Femur (tissue), 1 donor: ENCODE data around the gene IDH3G.
A peak's percentile ranks its signal among the peaks of the same experiment; 100 is the strongest.
"Not testable (repeated sequence)": the region's sequence is repeated elsewhere in the genome, so short reads cannot be mapped to it uniquely, and the experiment has no call there.

Experiments used
- DNase-seq: peaks from one replicate; pipeline ENCODE4 v3.0.0-alpha.2; 2017

Gene IDH3G

DNA sequence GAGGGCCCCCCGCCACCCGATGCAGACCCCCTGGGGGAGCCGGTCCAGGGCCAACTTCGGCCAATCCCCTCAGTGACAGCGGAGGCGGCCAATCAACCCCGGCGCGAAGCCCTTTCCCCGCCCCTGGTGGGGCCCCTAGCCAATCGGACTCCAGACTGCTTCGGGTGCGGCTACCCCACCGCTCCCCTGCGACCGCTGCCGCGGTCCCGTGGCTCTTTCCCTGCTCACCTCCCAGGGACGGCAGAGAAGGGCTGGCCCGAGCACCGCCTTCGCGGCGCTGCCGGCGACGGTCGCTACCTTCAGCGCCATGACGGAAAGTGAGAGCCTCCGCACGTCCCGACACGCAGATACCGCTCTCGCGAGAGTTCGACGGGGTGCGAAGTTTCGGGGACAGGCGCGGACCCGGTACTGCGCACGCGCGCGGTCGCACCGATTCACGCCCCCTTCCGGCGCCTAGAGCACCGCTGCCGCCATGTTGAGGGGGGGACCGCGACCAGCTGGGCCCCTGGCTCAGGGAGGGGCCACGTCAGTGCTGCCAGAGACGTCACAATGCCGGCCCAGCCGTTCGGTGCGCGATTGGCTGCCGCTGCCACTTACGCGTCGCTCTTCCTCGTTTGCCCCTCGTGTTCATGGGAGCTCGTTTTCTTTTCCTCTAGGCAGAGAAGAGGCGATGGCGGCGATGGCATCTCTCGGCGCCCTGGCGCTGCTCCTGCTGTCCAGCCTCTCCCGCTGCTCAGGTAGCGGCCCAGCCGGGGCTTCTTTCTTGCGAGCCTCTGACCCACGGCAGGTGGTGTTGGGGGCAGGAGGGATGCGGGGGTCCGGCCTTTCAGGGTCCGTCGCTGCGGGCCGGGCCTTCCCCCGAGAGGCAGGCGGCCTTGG lies at the start of gene IDH3G, which contains the start of gene SSR4:
Gene IDH3G (minus strand): TSS at position 358 of the 879 bp plus-strand sequence. CDS start 49 bp downstream, at position 309.
Gene SSR4 (plus strand): TSS at position 651 of the 879 bp plus-strand sequence. CDS start 20 bp downstream, at position 671.
- peak; percentile 97 for DNase-seq

DNA sequence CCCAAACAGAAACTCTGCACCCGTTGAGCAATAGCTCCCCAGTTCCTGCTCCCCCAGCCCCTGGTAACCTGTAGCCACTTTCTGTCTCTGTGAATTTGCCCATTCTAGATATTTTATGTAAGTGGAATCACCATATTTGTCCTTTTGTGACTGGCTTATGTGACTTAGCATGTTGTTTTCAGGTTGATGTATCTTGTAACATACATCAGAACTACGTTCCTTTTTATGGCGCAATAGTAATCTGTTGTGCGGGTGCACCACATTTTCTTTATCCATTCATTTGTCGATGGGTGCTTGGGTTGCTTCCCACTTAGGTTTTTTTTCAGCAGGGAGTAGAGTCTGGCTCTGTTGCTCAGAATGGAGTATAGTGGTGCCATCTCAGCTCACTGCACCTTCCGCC lies 42.7 kb upstream of the IDH3G start:
- no peak for DNase-seq

DNA sequence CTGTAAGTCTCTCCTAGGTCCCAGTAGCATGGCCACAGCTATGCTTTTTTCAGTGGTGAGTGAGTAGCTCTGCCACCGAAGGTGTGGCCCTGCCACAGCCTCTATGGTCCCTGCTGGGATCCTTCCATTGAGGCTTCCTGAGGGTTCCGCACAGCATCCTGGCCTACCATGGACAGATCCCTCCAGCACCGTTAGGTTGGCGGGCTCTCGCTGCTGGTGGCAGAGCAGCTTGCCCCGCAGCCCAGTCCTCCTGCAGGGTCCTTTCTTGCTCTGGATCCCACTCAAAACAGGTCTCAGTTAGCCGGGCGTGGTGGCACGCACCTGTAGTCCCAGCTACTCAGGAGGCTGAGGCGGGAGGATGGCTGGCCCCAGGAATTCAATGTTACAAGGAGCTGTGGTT lies 38.6 kb upstream of the IDH3G start:
- no peak for DNase-seq

DNA sequence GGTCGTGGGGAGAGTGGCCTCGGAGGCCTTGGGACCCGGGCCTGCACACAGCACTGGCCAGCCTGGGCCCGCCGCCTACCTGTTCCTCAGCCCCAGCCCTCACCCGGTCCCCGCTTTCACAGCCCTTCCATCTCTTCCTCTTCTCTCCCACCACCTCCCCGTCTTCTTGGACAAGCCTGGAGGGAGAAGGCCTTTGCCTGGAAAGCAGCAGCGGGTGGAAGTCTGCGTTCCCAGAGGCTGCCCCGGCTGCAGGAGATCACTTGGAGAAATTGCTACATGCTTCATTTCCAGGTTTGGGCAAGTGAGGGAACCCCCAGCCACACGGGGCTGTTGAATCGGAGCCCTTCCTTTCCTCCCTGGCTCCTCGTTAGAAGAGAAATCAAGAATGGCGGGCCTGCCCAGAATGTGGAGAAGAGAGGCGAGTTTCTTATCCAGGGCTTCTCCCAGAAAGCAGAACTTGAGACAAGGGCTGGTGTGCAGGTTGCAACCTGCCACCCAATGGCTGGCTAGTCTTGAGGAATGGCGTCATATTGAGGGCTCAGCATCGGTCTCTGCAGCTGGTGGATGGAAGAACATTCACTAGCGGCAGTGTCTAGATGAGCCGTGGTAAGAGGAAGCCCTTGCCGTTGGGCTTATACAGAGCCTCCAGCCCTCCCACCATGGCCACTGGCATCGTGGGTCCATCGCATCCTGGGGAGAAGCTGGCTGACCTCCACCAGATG lies 37.4 kb upstream of the IDH3G start:
- DNase-seq, result no peak

DNA sequence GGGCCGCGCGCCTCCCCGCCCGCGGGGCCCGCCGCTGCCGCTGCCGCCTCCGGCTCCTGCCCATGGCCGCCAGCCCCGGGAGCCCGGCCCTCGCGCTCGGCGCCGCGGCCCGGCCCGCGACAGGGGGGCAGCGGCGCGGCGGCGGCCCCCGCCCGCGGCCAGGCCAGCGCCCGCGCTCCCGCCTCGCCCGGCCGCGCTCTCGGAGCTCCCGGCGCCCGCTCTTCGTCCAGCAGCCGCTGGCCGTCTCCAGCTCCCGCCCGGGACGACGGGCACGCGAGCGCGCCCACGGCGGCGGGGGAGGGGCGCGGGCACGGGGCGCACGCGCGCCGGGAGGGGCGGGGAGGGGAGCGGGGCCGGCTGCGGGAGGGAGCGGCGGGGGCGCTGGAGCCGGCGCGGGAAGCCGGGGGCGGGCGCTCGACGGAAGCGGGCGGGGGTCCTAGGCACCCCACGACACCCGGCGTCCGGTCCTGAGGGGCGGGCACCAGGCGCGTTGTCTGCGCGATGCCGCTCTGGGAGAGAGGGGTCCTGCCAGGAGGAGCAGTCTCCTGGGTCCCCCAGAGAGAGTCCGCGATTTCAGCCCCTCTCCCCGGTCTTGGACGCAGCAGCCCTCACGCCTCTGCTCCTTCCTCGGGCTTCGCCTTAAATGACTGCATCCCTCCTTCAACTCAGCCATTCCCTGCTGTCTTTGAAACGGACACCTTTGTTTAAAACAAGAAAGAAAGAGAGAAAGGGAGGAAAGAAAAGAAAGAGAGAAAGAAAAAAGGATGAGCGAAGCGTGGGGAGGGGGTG lies 36.7 kb upstream of the IDH3G start:
- no peak for DNase-seq

DNA sequence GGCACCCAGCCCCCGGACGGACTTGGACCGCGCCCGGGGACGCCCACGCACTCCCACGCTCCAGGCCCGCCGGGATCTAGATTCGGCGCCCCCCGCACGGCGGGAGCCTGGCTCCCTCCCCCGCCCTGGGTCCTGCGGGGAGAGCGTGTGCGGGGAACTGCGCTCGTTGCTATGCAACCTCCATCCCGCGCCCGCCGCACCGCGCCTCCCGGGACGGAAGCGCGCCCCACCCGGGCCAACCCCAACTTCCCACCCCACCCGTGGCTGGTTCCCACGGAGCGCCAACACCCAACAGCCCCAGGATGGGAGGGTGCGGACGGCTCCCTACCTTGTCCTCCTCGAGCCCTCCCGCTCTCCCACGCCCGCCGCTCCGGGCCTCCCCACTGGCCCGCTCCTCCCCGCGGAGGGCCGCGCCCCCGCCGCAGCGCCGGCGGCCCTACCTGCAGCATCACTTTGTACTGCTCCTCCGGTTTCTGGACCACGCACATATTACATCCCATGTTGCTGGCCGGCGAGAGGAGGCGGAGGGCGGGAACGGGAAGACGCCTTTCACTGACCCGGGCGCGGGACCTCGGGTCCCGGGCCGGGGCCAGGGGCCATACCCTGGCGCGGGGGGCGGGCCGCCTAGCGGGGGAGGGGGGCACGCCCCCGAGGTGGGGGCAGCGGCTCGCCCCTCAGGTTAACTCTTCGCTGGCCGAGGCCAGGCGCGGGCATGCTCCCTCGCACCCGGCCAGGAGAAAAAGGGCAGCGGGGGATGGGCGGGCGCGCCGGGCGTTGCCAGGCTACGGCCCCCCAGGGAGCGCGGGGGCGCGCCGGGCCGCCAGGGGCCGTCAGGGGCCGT lies 35.8 kb upstream of the IDH3G start, which contains the start of gene PDZD4:
Gene PDZD4 (minus strand): TSS at position 746 of the 841 bp plus-strand sequence. CDS start 246 bp downstream, at position 500.
- DNase-seq, result no peak

DNA sequence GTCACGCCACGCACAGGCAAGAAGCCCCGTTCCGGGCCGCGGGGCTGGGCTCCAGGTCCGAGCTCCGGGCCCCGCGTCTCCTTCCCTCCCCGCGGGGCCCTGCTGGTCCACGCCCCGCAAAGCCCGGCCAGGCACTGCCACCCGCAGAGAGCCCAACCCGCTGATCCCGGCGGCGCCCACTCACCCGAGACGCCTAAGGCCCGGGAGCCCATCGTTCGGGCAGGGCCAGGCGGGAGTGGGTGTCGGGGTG lies 35.3 kb upstream of the IDH3G start:
- no peak for DNase-seq

DNA sequence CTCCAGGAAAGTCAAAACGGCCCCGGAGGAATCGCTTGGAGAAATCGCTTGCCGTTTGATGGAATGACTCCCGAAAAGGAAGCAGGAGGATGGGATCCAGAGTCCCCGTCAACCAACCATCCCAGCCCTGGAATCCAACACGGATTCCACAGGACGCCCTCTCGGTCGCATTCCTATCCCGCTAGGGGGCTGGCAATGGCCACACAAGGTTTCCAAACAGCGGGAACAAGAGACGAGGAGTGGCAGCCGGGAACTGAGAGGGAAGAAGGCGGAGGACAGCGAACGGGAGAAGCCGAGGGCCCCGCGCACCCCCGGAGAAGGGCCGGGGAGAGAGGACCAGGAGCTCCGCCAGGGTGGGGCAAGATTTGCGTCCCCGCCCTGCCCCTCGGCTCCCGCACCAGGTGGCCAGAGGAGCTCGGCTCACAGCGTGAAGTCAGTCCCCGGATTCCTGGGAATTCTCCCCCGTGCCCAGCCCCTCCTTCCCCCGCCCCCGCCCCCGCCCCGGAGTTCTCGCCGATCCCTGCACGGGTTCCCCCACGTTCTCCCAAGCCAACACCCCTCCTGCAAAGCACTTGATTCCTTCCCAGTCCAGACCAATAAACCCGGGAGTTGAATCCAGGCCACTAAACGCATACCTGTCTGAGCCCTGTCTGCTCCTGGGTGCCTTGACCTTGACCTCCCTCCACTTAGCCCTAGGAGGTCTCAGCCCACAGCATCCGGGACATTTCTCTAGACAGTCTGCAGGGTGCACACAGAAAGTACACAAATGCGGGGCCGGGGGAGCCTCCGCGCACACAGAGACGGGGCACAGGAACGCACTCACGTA lies 34.8 kb upstream of the IDH3G start:
- DNase-seq, result no peak

DNA sequence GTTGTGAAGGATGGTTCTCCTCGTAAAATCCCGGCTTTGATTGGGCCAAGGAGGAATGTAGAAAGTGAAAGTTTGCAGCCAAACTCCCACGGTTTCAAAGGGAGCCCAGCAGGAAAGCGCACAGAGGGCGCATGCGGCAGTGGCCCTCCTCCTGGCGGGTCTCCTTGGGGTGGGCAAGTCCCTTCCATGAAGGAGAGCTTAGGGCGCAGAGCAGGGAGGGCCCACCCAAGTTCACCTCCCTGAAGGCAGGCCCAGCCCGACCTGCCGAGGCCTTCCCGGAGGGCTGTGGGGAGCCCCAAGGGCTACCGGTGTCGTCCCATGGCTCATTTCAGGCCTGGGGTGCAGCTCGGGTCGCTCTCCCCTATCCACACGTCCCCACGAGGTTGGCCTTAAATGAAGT lies 34.1 kb upstream of the IDH3G start:
- no peak for DNase-seq

DNA sequence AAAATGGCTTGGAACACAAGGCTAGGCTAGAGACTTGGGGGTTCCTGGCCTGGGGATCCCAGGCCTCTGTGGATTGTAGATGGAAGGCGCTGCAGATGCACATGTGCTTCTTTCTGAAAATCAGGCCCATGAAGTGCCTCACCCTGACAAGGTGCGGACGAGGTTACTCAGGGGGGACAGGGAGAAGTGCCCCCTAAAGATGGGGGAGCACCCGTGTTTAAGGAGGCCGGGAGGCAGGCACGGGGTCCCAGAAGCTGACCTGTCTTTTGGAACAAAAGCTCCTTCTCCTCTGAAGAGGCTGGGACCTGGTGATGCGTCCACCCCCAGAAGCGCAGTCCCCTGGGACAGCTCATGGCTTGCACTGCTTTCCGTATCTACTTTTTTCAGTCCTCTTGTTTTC lies 33.7 kb upstream of the IDH3G start:
- DNase-seq, result no peak

DNA sequence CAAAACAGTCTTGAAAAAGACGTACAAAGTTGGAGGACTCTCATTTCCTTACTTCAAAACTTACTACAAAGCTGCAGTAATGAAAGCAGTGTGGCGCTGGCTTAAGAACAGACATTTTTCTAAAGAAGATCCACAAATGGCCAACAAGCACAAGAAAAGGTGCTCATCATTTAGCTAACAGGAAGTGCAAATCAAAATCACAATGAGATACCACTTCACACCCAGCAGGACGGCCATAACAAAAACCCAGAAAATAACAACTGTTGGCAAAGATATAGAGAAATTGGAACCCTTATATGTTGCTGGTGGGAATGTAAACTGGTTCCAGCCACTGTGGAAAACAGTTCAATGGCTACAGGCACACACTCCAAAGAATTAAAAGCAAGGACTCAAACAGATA lies 32.8 kb upstream of the IDH3G start:
- DNase-seq, result no peak

DNA sequence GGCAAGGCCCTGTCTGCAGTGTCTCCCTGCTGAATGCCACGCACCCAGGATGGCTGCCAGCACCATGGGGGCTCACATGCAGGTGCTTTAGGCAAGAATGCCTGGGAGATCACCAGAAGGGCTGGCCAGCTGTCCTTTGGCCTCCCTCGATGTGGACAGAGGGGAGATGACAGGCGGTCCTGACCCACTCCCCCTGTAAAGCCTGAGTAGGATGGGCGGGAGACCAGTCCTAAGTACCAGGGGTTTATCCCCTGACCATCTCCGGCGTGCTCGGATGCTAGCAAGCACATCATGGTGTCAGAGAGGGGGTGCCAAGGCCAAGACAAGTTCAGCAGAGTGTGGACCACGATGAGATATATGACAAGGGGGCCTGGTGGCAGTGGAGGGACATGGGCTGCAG lies 30.9 kb upstream of the IDH3G start:
- no peak for DNase-seq

DNA sequence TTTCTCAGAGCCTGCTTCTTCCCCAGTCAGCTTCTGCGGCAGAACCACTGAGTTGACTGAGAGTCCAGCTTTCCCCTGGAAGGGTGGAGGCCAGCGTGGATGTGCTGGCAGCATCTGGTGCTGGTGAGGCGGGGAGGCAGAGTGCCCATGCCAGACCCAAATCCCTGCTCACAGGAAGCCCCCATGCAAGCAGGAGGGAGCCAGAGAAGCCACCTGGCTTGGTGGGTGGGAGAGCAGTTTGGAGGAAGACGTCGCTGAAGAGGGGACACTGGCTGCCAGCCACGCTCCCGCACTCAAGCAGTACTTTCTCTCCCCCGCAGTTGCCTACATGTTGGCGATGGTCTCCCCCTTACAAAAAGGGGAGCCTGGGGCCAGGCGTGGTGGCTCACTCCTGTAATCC lies 30.2 kb upstream of the IDH3G start:
- DNase-seq, result no peak

DNA sequence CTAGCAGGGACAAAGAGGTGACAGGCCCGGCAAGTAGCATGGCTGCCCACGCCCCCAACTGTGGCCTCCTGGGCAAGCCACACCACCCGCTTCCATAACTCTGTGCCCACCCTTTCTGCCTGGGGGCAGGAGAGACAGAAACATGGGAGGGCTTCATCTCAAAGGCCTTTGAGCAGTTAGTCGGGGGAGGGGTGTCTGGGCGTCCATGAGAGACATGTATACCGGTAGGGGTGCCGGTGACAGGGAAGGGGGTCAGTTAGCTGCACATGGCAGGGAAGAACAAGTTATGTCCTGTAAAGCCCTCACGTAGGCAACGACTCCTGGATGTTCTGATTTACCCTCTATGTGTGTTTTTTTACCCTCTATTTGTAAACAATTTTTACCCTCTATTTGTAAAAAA lies 26.9 kb upstream of the IDH3G start:
- no peak for DNase-seq

DNA sequence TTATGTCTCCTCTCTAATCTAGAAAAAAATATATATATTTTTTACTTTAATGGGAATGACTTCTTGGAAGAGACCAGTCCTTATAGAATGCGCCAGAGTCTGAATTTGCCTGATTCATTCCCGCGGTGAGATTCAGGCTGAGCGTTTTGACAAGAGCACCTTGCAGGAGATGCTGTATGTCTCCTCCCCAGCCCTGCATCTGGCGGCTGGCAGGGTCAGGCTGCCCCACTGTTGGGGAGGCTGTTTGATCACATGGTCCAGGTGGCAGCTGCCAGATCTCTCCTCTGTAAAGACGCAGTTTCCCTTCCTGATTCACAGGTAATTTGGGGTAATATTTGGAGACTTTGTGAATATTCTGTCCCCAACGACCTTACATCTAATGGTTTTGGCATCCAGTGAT lies 26.4 kb upstream of the IDH3G start:
- DNase-seq, result no peak

DNA sequence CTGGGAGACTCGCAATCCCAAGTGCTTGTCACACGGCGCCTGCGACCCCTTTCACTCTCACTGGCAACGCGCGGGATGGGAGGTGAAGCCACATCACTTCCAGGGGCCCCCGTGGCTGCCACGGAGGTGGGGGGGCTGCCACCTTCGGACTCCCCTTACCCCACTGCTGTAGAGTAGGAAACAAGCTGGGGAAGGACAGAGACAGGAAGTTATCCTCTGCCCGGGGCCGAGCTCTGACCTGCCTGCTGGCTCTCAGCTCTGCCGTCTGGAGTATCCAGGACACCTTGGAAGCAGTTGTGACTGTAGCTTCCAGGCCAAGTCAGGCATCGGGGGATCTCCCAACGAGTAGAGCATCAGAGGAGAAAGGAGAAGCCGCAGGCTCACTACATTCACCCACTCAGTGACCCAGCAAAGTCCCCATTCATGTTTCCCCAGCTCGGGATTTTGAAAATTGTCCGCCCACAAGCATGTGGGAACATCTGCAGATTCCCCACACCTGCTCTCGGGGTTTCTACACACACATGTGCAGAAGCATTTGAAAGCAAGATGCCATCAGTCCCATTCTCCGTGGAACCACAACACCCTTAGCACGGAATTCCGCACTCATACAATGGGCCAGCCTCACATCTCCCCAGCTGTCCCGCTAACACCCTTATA lies 25.3 kb upstream of the IDH3G start:
- no peak for DNase-seq

DNA sequence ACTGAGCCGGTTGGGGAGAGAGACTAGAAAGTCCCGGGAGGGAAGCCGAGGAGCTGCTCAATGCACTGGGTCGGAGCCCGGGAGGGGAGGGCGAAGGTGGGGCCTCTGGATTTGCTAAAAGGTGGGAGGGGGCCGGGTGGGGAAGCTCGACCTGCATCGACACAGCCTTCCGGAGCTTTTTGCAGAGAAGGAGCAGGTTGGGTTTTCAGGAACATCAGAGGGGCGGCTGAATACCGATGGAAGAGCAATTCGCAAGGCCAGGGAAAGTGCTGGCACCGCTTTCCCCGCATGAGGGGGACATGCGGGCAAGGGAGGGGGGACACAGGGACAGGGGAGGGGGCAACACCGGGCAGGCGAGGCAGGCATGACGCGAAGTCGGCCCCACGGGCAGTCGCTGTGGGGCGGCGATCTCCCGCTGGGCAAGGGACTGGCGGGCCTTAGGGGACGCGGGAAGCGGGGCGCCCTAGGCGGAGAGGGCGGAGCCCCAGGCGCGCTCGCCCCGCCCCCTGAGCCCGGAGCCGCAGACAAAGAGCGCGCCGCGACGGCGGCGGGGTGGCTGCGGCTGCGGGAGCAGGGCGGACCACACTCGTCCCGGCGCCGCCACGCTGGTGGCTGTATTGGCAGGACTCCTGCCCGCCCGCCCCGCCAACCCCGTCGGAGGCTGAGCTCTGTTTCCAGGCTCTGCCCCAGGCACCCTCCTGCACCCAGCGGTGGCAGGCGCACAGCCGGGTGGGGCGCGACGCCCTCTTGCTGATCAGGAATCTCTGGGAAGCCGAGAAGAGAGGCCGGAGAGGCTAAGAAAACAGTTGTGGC lies 24.6 kb upstream of the IDH3G start:
- peak; percentile 46 for DNase-seq

DNA sequence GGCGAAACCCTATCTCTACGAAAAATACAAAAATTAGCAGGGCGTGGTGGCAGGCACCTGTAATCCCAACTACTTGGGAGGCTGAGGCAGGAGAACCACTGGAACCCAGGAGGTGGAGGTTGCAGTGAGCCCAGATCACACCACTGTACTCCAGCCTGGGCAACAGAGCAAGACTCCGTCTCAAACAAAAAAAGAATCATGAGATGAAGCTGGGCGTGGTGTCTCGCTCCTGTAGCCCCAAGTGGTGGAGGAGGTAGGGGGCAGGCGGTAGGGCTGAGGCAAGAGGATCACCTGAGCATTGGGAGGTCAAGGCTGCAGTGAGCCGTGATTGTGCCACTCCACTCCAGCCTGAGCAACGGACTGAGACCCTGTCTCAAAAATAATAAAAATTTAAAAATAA lies 23.9 kb upstream of the IDH3G start:
- DNase-seq, result not testable (repeated sequence)

DNA sequence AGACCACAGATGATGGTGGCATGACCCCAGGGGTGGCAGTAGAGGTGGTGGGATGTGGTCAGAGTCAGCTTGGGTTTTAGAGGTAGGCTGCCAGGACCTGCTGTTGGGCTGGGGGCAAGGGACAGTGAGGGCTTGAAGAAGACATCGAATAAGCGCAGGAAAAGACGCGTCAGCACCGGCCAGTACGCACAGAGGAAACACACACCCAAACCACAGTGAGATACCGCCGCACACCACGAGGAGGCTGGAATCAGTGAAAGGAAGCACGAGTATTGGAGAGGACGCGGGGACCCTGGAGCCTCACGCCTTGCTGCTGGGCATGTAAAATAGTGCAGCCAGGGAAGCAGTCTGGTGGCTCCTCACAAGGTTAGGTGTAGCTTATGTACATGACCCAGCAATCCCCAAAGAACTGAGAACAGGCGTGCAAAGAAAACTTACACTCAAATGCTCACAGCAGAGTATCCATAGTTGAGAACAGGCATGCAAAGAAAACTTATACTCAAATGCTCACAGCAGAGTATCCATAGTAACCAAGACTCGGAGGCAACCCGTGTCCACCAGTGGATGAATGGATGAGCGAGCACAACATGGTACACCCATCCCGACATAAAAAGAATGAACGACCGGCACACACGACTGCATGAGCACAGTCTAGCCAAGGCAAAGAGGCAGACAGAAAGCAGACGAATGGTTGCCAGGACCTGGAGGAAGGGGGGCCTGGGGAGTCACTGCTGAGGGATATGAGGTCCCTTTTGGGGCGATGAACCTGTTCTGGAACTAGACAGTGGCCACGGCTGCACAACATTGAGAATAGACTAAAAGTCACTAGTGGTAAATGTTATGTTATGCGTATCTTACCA lies 22.9 kb upstream of the IDH3G start:
- no peak for DNase-seq
